Measurements from ENCODE around the gene MCRIP2.

DNA sequence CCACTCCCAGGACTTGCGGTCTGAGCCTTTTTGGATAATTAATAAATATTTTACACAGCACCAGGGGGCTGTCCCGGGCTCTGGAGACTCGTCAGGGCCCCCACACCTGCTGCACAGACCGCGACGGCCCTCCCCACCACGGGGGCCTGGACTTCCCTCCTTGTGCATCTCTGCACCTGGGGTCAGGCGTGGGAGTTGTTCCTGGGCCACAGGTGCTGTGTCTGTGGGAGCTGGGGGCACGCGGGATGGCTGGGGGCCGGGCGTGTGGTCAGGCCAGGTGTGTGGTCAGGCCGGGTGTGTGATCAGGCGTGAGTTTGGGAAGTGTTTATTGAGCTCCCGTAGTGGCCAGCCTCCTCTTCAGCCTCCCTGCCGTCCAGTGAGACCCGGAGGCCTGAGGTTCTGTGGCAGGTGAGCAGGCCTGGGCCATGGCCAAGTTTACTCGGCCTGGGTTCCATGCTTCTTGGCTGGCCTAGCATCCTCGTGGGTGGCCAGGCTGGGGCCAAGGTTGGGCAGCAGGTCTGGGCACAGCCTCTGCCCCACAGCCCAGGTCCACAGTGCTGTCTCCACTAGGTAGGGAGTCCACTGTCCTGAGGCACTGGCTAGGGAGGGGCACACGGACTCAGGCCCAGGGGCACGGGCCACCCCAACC, 36.7 kb downstream of the MCRIP2 start:
- TF ChIP-seq, protein P1, sequence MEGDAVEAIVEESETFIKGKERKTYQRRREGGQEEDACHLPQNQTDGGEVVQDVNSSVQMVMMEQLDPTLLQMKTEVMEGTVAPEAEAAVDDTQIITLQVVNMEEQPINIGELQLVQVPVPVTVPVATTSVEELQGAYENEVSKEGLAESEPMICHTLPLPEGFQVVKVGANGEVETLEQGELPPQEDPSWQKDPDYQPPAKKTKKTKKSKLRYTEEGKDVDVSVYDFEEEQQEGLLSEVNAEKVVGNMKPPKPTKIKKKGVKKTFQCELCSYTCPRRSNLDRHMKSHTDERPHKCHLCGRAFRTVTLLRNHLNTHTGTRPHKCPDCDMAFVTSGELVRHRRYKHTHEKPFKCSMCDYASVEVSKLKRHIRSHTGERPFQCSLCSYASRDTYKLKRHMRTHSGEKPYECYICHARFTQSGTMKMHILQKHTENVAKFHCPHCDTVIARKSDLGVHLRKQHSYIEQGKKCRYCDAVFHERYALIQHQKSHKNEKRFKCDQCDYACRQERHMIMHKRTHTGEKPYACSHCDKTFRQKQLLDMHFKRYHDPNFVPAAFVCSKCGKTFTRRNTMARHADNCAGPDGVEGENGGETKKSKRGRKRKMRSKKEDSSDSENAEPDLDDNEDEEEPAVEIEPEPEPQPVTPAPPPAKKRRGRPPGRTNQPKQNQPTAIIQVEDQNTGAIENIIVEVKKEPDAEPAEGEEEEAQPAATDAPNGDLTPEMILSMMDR (IDR thresholded peaks at IDR 0.05; ENCODE audit: low read length): no peak
- no peak for TF ChIP-seq EZH2 (optimal IDR thresholded peaks at IDR 0.05; ENCODE audit: low read depth, low read length)
- TF ChIP-seq EZH2phosphoT487 (IDR thresholded peaks at IDR 0.05; ENCODE audit: low read length): no peak
